GM06990 (cell line): Measurements from ENCODE around the gene PROB1.
"Not testable (repeated sequence)": the region's sequence is repeated elsewhere in the genome, so short reads cannot be mapped to it uniquely, and the experiment has no call there.

Experiments used
- DNase-seq: peaks from one replicate; pipeline ENCODE4 v3.0.0-alpha.2; 2011; ENCODE audit not compliant: insufficient read length; ENCODE audit errors: extremely low read depth
- H3K27me3 ChIP-seq: replicated peaks from 2 replicates; pipeline ENCODE4 v1.6.0; 2011; ENCODE audit warnings: low read length; ENCODE audit not compliant: control insufficient read depth, insufficient read depth
- H3K36me3 ChIP-seq: 2 replicates; pipeline ENCODE4 v1.5.1; 2011; ENCODE audit warnings: low read length; ENCODE audit not compliant: control insufficient read depth, insufficient read depth
- H3K4me3 ChIP-seq: replicated peaks from 2 replicates; pipeline ENCODE4 v1.5.1; 2011; ENCODE audit warnings: low read depth, mild to moderate bottlenecking, control low read depth, low read length
- TF ChIP-seq, protein P1 (sequence below): IDR thresholded peaks from 2 replicates; pipeline ENCODE4 v1.5.1; 2011; ENCODE audit warnings: low read length, control low read depth, mild to moderate bottlenecking, inconsistent platforms; ENCODE audit not compliant: insufficient read depth, poor library complexity, severe bottlenecking

Gene PROB1

DNA sequence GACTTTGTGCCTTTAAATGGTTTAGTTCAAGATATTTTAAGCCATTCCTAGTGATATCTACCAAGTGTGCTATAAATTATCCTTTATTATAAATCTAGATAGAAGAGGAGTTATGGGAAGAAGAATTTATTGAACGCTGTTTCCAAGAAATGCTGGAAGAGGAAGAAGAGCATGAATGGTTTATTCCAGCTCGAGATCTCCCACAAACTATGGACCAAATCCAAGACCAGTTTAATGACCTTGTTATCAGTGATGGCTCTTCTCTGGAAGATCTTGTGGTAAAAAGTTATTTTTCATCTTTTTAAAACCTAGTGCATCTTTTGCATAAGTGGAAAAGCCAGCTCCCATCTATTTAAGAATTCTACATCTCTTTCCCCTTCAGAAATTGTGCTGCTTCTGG, 30.4 kb downstream of the PROB1 start:
- TF ChIP-seq, protein P1, sequence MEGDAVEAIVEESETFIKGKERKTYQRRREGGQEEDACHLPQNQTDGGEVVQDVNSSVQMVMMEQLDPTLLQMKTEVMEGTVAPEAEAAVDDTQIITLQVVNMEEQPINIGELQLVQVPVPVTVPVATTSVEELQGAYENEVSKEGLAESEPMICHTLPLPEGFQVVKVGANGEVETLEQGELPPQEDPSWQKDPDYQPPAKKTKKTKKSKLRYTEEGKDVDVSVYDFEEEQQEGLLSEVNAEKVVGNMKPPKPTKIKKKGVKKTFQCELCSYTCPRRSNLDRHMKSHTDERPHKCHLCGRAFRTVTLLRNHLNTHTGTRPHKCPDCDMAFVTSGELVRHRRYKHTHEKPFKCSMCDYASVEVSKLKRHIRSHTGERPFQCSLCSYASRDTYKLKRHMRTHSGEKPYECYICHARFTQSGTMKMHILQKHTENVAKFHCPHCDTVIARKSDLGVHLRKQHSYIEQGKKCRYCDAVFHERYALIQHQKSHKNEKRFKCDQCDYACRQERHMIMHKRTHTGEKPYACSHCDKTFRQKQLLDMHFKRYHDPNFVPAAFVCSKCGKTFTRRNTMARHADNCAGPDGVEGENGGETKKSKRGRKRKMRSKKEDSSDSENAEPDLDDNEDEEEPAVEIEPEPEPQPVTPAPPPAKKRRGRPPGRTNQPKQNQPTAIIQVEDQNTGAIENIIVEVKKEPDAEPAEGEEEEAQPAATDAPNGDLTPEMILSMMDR = no peak
- H3K4me3 ChIP-seq = no peak overlapping the region
- H3K36me3 ChIP-seq = peaks cover 4% of the 10 kb centered on the region; the same call in 1 of the 2 replicates
- no peak for DNase-seq
- H3K27me3 ChIP-seq = no peaks in the 10 kb centered on the region

GRCh38 chr5:139363937-139364336, 31.0 kb downstream of the PROB1 start:
- Histone ChIP-seq H3K36me3 (peaks cover 4% of the 10 kb centered on the region; the same call in 1 of the 2 replicates), H3K27me3 (no peaks in the 10 kb centered on the region), H3K4me3 (no peak overlapping the region)
- no peak for DNase-seq
- TF ChIP-seq, protein P1 = no peak

- DNase-seq = no peak
- no peak overlapping the region for H3K4me3 ChIP-seq
- H3K27me3 ChIP-seq = no peaks in the 10 kb centered on the region
- H3K36me3 ChIP-seq = peaks cover 4% of the 10 kb centered on the region; the same call in 1 of the 2 replicates
- TF ChIP-seq, protein P1 = no peak
Measured at GRCh38 chr5:139361835-139362429, 33.0 kb downstream of the PROB1 start.

DNA sequence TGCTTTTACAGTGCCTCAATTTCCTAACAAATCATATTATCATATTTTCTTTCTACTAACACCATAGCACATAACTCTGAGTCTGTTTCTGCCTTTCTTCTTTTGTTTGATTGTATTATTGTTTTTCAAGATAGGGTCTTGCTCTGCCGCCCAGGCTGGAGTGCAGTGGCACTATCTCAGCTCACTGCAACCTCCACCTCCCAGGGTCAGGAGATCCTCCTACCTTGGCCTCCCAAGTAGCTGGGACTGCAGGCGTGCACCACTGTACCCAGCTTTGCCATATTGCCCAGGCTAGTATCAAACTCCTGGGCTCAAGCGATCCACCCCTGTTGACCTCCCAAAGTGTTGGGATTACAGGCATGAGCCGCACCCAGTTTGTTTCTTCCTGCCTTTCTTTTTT, 34.5 kb downstream of the PROB1 start:
- DNase-seq = no peak
- no peaks in the 10 kb centered on the region for H3K27me3 ChIP-seq
- H3K4me3 ChIP-seq = no peak overlapping the region
- TF ChIP-seq, protein P1 = no peak
- H3K36me3 ChIP-seq = no peaks in the 10 kb centered on the region

DNA sequence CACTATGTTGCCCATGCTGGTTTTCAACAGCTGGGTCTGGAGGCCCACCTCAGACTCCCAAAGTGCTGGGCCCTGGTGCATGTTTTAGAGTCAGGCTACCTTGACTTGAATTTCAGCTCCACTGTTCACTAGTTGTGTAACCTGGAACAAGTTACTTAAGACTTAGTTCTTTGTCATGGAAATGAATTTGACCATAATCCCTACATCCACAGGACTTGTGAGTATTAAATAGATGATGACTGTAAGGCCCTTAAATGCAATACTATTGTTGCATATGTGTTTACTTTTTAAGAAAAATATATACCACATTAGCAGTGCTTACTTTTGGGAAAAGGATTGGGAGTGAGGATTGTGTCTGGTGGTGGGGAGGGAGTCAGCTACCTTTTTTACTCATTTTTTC, 36.8 kb downstream of the PROB1 start:
- Histone ChIP-seq H3K36me3 (no peaks in the 10 kb centered on the region), H3K4me3 (no peak overlapping the region), H3K27me3 (no peaks in the 10 kb centered on the region)
- TF ChIP-seq, protein P1 = no peak
- DNase-seq = no peak

- H3K36me3 ChIP-seq, H3K4me3 ChIP-seq, H3K27me3 ChIP-seq, DNase-seq: not testable (repeated sequence)
Measured at GRCh38 chr5:139355900-139356299, 39.0 kb downstream of the PROB1 start.
